HG03457 (cell line): ENCODE measurements around the gene POLR2A.

Source experiments
- ATAC-seq: cut with Tn5 transposase; IDR thresholded peaks from one replicate; pipeline ENCODE4 v1.9.1; 2021; ENCODE audit warnings: moderate number of reproducible peaks; ENCODE audit not compliant: unreplicated experiment

The POLR2A gene

GRCh38 chr17:7484067-7484918, at the start of gene POLR2A:
Gene POLR2A (plus strand): TSS chr17:7484366.
- peak; percentile 46 for ATAC-seq

GRCh38 chr17:7435676-7436555, 48.2 kb upstream of the POLR2A start:
- peak; percentile 4 for ATAC-seq

- ATAC-seq, result no peak
These were observed 47.4 kb upstream of the POLR2A start for GRCh38 chr17:7436556-7437368.

GRCh38 chr17:7437369-7437863, 46.8 kb upstream of the POLR2A start:
- ATAC-seq, result no peak

GRCh38 chr17:7437950-7438614, 46.1 kb upstream of the POLR2A start:
- no peak for ATAC-seq

- ATAC-seq, result no peak
These were observed 45.3 kb upstream of the POLR2A start for GRCh38 chr17:7438656-7439460.

GRCh38 chr17:7439462-7440112, 44.6 kb upstream of the POLR2A start, which contains the start of gene FGF11:
Gene FGF11 (plus strand): TSS chr17:7439512. CDS start chr17:7439621, 109 bp downstream.
- ATAC-seq, result no peak

- no peak for ATAC-seq
These were observed 43.9 kb upstream of the POLR2A start for GRCh38 chr17:7440113-7440833.

- ATAC-seq, result no peak
These were observed 43.4 kb upstream of the POLR2A start for GRCh38 chr17:7440834-7441195.

- ATAC-seq, result no peak
These were observed 42.9 kb upstream of the POLR2A start for GRCh38 chr17:7441266-7441665.

- no peak for ATAC-seq
These were observed 42.0 kb upstream of the POLR2A start for GRCh38 chr17:7442142-7442541.

GRCh38 chr17:7443499-7444485, 40.4 kb upstream of the POLR2A start:
- ATAC-seq, result no peak

- ATAC-seq, result no peak
These were observed 39.2 kb upstream of the POLR2A start, which contains the start of gene CHRNB1 for GRCh38 chr17:7444682-7445618. Gene CHRNB1 (plus strand): TSS chr17:7445061. CDS start chr17:7445128, 67 bp downstream.

GRCh38 chr17:7445619-7445968, 38.6 kb upstream of the POLR2A start:
- no peak for ATAC-seq

GRCh38 chr17:7448461-7448860, 35.7 kb upstream of the POLR2A start:
- ATAC-seq, result no peak

- no peak for ATAC-seq
These were observed 24.1 kb upstream of the POLR2A start for GRCh38 chr17:7459961-7460545.
